Measurements from ENCODE around the gene TMOD3.
"Not testable (repeated sequence)": the region's sequence is repeated elsewhere in the genome, so short reads cannot be mapped to it uniquely, and the experiment has no call there.

The TMOD3 gene

GRCh38 chr15:51876169-51876568, 46.7 kb downstream of the TMOD3 start:
- Histone ChIP-seq H3K4me3 (no peak overlapping the region), H3K9me3 (no peaks in the 10 kb centered on the region), H3K4me1 (no peaks in the 10 kb centered on the region), H3K27me3 (no peaks in the 10 kb centered on the region), H3K9ac (no peak overlapping the region), H3K27ac (no peak overlapping the region), H3K4me2 (no peak overlapping the region), H4K20me1 (no peaks in the 10 kb centered on the region), H3K36me3 (peaks cover 58% of the 10 kb centered on the region)
- no peak for TF ChIP-seq Cebpa-rat (IDR thresholded peaks at IDR 0.05)

- Histone ChIP-seq H3K9ac (no peak overlapping the region), H3K9me3 (peaks cover under 1% of the 10 kb centered on the region; the same call in 1 of the 2 replicates), H3K27me3 (no peaks in the 10 kb centered on the region), H3K4me2 (no peak overlapping the region), H3K36me3 (peaks cover 42% of the 10 kb centered on the region), H3K27ac (no peak overlapping the region), H3K4me3 (no peak overlapping the region), H3K4me1 (no peaks in the 10 kb centered on the region), H4K20me1 (no peaks in the 10 kb centered on the region)
- TF ChIP-seq Cebpa-rat (IDR thresholded peaks at IDR 0.05): no peak
Measured at GRCh38 chr15:51878446-51879386, 49.3 kb downstream of the TMOD3 start.

- Histone ChIP-seq H3K9ac (no peak overlapping the region), H4K20me1 (no peaks in the 10 kb centered on the region), H3K4me2 (no peak overlapping the region), H3K9me3 (peaks cover 9% of the 10 kb centered on the region), H3K36me3 (peaks cover 50% of the 10 kb centered on the region), H3K27ac (no peak overlapping the region), H3K4me3 (no peak overlapping the region), H3K4me1 (no peaks in the 10 kb centered on the region), H3K27me3 (no peaks in the 10 kb centered on the region)
- no peak for TF ChIP-seq Cebpa-rat (IDR thresholded peaks at IDR 0.05)
Measured at GRCh38 chr15:51879555-51879954, 50.1 kb downstream of the TMOD3 start.

- Histone ChIP-seq H3K4me3 (no peak overlapping the region), H3K36me3 (peaks cover 40% of the 10 kb centered on the region), H3K4me2 (no peak overlapping the region), H3K9ac (no peak overlapping the region), H4K20me1 (no peaks in the 10 kb centered on the region), H3K9me3 (peaks cover 29% of the 10 kb centered on the region), H3K27me3 (no peaks in the 10 kb centered on the region), H3K27ac (no peak overlapping the region), H3K4me1 (no peaks in the 10 kb centered on the region)
- TF ChIP-seq Cebpa-rat (IDR thresholded peaks at IDR 0.05): no peak
Measured at GRCh38 chr15:51883271-51883837, 53.9 kb downstream of the TMOD3 start.

- Histone ChIP-seq H3K4me2 (no peak overlapping the region), H3K36me3 (peaks cover 40% of the 10 kb centered on the region), H3K9me3 (peaks cover 29% of the 10 kb centered on the region), H4K20me1 (no peaks in the 10 kb centered on the region), H3K4me3 (no peak overlapping the region), H3K27me3 (no peaks in the 10 kb centered on the region), H3K9ac (no peak overlapping the region), H3K27ac (no peak overlapping the region), H3K4me1 (no peaks in the 10 kb centered on the region)
- no peak for TF ChIP-seq Cebpa-rat (IDR thresholded peaks at IDR 0.05)
Measured at GRCh38 chr15:51884041-51884440, 54.6 kb downstream of the TMOD3 start.

GRCh38 chr15:51884517-51885236, 55.2 kb downstream of the TMOD3 start:
- no peaks in the 10 kb centered on the region for H3K27me3 ChIP-seq
- H3K9ac ChIP-seq: no peak overlapping the region
- no peaks in the 10 kb centered on the region for H3K4me1 ChIP-seq
- TF ChIP-seq Cebpa-rat (IDR thresholded peaks at IDR 0.05): no peak
- H3K4me2 ChIP-seq: no peak overlapping the region
- H3K9me3 ChIP-seq: peaks cover 29% of the 10 kb centered on the region
- peaks cover 44% of the 10 kb centered on the region for H3K36me3 ChIP-seq
- H3K4me3 ChIP-seq: no peak overlapping the region
- no peak overlapping the region for H3K27ac ChIP-seq
- no peaks in the 10 kb centered on the region for H4K20me1 ChIP-seq

GRCh38 chr15:51885758-51886157, 56.3 kb downstream of the TMOD3 start:
- H3K4me1 ChIP-seq, H3K27ac ChIP-seq, H3K4me2 ChIP-seq, H3K9ac ChIP-seq, H4K20me1 ChIP-seq, H3K4me3 ChIP-seq, H3K27me3 ChIP-seq: not testable (repeated sequence)
- Histone ChIP-seq H3K36me3 (peaks cover 51% of the 10 kb centered on the region), H3K9me3 (peaks cover 29% of the 10 kb centered on the region)

GRCh38 chr15:51887887-51888592, 58.6 kb downstream of the TMOD3 start:
- Histone ChIP-seq H3K27me3 (no peaks in the 10 kb centered on the region), H3K4me1 (no peaks in the 10 kb centered on the region), H4K20me1 (no peaks in the 10 kb centered on the region), H3K9ac (no peak overlapping the region), H3K27ac (no peak overlapping the region), H3K9me3 (peaks cover 29% of the 10 kb centered on the region), H3K4me3 (no peak overlapping the region), H3K4me2 (no peak overlapping the region), H3K36me3 (peaks cover 65% of the 10 kb centered on the region)
- TF ChIP-seq Cebpa-rat (IDR thresholded peaks at IDR 0.05): no peak

GRCh38 chr15:51888593-51889195, 59.2 kb downstream of the TMOD3 start:
- no peak for TF ChIP-seq Cebpa-rat (IDR thresholded peaks at IDR 0.05)
- Histone ChIP-seq H3K4me3 (no peak overlapping the region), H3K27ac (no peak overlapping the region), H3K36me3 (peaks cover 67% of the 10 kb centered on the region), H3K9ac (no peak overlapping the region), H3K9me3 (peaks cover 29% of the 10 kb centered on the region), H4K20me1 (no peaks in the 10 kb centered on the region), H3K27me3 (no peaks in the 10 kb centered on the region), H3K4me2 (no peak overlapping the region), H3K4me1 (no peaks in the 10 kb centered on the region)

Measured in BLaER1 (cell line).